NCI-H1694 (cell line): ENCODE data around the gene BDNF.

Experiments used
- DNase-seq: peaks from one replicate; lab custom pipeline; 2025; lab: John Stamatoyannopoulos, UW

The BDNF gene

GRCh38 chr11:27705873-27706820 lies 5.9 kb upstream of the BDNF start:
- DNase-seq, result no peak

- DNase-seq, result no peak
These were observed 3.2 kb upstream of the BDNF start for GRCh38 chr11:27703481-27703880.

- DNase-seq, result no peak
These were observed 2.6 kb upstream of the BDNF start for GRCh38 chr11:27702811-27703210.

GRCh38 chr11:27701355-27702105 lies 1.3 kb upstream of the BDNF start:
- DNase-seq, result no peak

GRCh38 chr11:27699926-27700350 lies 317 bp downstream of the BDNF start:
- no peak for DNase-seq

GRCh38 chr11:27699242-27699925 lies 871 bp downstream of the BDNF start:
- no peak for DNase-seq

- peak; percentile 35 for DNase-seq
These were observed 1.4 kb downstream of the BDNF start for GRCh38 chr11:27698872-27699241.

- DNase-seq, result no peak
These were observed 2.5 kb downstream of the BDNF start for GRCh38 chr11:27697679-27698275.

GRCh38 chr11:27696961-27697360 lies 3.3 kb downstream of the BDNF start:
- no peak for DNase-seq

- DNase-seq, result no peak
These were observed 4.1 kb downstream of the BDNF start for GRCh38 chr11:27696115-27696514.

GRCh38 chr11:27694992-27695391 lies 5.3 kb downstream of the BDNF start:
- peak; percentile 9 for DNase-seq

GRCh38 chr11:27693398-27693797 lies 6.9 kb downstream of the BDNF start:
- no peak for DNase-seq

GRCh38 chr11:27692781-27693180 lies 7.5 kb downstream of the BDNF start:
- DNase-seq, result no peak

- no peak for DNase-seq
These were observed 12.2 kb downstream of the BDNF start for GRCh38 chr11:27688076-27688475.

GRCh38 chr11:27681664-27682063 lies 18.6 kb downstream of the BDNF start:
- no peak for DNase-seq

GRCh38 chr11:27679136-27680015 lies 20.9 kb downstream of the BDNF start:
- no peak for DNase-seq

- no peak for DNase-seq
These were observed 22.0 kb downstream of the BDNF start for GRCh38 chr11:27678242-27678641.

- no peak for DNase-seq
These were observed 23.1 kb downstream of the BDNF start for GRCh38 chr11:27677108-27677507.

- DNase-seq, result no peak
These were observed 26.1 kb downstream of the BDNF start for GRCh38 chr11:27673979-27674663.

GRCh38 chr11:27672836-27673464 lies 27.3 kb downstream of the BDNF start:
- DNase-seq, result no peak
